GM12801 (cell line): ENCODE results near the gene CCDC43.

Source experiments
- CTCF ChIP-seq: IDR thresholded peaks from one replicate; pipeline ENCODE4 v1.5.1; 2011; ENCODE audit warnings: control low read depth; ENCODE audit not compliant: insufficient read length; ENCODE audit errors: extremely low read depth

Gene CCDC43

GRCh38 chr17:44627513-44628242 is 61.9 kb downstream of the CCDC43 start:
- no peak for TF ChIP-seq CTCF
